IPS-15b (cell line): Measurements from ENCODE around the gene INHBC.

Experiments
- H3K27me3 ChIP-seq: one replicate; pipeline ENCODE4 v1.6.1; 2013; ENCODE audit warnings: low read length; ENCODE audit not compliant: control insufficient read depth, insufficient read depth
- H3K36me3 ChIP-seq: one replicate; pipeline ENCODE4 v1.6.1; 2013; ENCODE audit warnings: low read length; ENCODE audit not compliant: control insufficient read depth, insufficient read depth
- H3K4me1 ChIP-seq: one replicate; pipeline ENCODE4 v1.6.1; 2013; ENCODE audit warnings: mild to moderate bottlenecking, low read length; ENCODE audit not compliant: control insufficient read depth, insufficient read depth
- H3K4me3 ChIP-seq: one replicate; pipeline ENCODE4 v1.5.1; 2013; ENCODE audit warnings: low read depth, low read length
- H3K9ac ChIP-seq: one replicate; pipeline ENCODE4 v1.6.1; 2013; ENCODE audit warnings: low read depth, mild to moderate bottlenecking, low read length
- H3K9me3 ChIP-seq: one replicate; pipeline ENCODE4 v1.6.1; 2013; ENCODE audit warnings: mild to moderate bottlenecking, low read length; ENCODE audit not compliant: control insufficient read depth, insufficient read depth

Gene INHBC

DNA sequence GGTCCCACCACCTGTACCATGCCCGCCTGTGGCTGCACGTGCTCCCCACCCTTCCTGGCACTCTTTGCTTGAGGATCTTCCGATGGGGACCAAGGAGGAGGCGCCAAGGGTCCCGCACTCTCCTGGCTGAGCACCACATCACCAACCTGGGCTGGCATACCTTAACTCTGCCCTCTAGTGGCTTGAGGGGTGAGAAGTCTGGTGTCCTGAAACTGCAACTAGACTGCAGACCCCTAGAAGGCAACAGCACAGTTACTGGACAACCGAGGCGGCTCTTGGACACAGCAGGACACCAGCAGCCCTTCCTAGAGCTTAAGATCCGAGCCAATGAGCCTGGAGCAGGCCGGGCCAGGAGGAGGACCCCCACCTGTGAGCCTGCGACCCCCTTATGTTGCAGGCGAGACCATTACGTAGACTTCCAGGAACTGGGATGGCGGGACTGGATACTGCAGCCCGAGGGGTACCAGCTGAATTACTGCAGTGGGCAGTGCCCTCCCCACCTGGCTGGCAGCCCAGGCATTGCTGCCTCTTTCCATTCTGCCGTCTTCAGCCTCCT lies 21.6 kb downstream of the INHBC start:
- Histone ChIP-seq H3K9me3 (no peaks in the 10 kb centered on the region), H3K27me3 (no peaks in the 10 kb centered on the region), H3K9ac (no peak overlapping the region), H3K36me3 (no peaks in the 10 kb centered on the region), H3K4me1 (peaks cover 22% of the 10 kb centered on the region), H3K4me3 (peak overlapping the region; percentile 56)

DNA sequence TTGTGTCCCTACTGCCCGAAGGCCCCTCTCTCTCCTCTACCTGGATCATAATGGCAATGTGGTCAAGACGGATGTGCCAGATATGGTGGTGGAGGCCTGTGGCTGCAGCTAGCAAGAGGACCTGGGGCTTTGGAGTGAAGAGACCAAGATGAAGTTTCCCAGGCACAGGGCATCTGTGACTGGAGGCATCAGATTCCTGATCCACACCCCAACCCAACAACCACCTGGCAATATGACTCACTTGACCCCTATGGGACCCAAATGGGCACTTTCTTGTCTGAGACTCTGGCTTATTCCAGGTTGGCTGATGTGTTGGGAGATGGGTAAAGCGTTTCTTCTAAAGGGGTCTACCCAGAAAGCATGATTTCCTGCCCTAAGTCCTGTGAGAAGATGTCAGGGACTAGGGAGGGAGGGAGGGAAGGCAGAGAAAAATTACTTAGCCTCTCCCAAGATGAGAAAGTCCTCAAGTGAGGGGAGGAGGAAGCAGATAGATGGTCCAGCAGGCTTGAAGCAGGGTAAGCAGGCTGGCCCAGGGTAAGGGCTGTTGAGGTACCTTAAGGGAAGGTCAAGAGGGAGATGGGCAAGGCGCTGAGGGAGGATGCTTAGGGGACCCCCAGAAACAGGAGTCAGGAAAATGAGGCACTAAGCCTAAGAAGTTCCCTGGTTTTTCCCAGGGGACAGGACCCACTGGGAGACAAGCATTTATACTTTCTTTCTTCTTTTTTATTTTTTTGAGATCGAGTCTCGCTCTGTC lies 22.3 kb downstream of the INHBC start:
- no peaks in the 10 kb centered on the region for H3K27me3 ChIP-seq
- no peaks in the 10 kb centered on the region for H3K36me3 ChIP-seq
- H3K9ac ChIP-seq = no peak overlapping the region
- peaks cover 22% of the 10 kb centered on the region for H3K4me1 ChIP-seq
- H3K9me3 ChIP-seq = no peaks in the 10 kb centered on the region
- H3K4me3 ChIP-seq = peak overlapping the region; percentile 21

DNA sequence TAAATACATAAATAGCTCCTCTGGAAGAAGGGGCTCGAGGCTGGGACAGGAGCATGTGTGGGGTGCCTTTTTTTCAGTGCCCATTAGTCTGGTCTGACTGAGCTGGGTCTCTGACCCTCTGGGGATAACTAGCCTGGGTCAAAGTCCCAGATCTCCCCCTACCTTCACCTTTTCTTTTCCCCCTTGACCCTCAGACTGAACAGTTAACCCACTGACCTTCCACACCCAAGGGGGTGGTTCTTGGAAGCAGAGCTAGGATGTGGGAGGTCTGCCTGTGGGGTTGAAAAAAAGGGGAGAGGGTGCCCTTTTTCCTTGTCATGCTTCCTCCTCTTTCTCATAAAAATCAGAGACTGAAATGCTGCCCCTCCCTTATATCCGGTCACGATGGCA lies 24.1 kb downstream of the INHBC start:
- no peaks in the 10 kb centered on the region for H3K36me3 ChIP-seq
- peaks cover 20% of the 10 kb centered on the region for H3K4me1 ChIP-seq
- peak overlapping the region; percentile 71 for H3K4me3 ChIP-seq
- H3K27me3 ChIP-seq = no peaks in the 10 kb centered on the region
- H3K9ac ChIP-seq = peak overlapping the region; percentile 24
- H3K9me3 ChIP-seq = no peaks in the 10 kb centered on the region

DNA sequence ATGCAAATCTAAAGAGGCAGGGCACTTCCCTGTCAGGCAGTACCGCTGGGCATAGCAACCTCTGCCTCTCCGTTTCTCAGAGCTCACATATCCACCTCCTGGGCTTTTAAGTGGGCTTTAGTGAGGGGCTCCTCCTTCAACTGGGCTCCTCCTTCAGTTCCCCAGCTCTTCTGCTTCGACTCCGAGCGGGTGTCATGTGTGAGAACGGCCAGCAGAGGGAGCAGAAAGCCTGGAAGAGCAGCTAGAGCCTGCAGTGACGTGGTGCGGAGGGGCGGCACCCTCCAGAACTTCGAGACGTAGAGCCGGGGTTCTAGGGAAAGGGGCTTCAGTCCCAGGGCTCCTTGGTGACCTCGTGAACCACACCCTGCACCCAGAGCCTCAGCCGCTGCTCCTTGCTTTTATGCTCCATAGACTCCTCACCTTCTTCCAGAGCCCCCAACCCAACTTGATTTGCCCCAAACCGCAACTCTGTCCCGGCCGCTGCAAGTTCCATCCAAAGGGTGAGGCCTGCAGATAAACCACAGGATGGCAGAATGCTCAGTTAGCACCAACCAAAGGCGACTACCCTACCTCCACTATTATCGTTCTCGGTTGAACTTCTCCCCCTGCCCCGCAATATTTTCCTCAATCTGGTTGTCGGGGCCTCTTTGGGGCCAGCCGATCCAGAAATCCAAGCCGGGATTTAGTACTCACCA lies 24.6 kb downstream of the INHBC start:
- H3K27me3 ChIP-seq = no peaks in the 10 kb centered on the region
- H3K4me3 ChIP-seq = peak overlapping the region; percentile 71
- no peaks in the 10 kb centered on the region for H3K36me3 ChIP-seq
- peak overlapping the region; percentile 41 for H3K9ac ChIP-seq
- peaks cover 20% of the 10 kb centered on the region for H3K4me1 ChIP-seq
- H3K9me3 ChIP-seq = no peaks in the 10 kb centered on the region

DNA sequence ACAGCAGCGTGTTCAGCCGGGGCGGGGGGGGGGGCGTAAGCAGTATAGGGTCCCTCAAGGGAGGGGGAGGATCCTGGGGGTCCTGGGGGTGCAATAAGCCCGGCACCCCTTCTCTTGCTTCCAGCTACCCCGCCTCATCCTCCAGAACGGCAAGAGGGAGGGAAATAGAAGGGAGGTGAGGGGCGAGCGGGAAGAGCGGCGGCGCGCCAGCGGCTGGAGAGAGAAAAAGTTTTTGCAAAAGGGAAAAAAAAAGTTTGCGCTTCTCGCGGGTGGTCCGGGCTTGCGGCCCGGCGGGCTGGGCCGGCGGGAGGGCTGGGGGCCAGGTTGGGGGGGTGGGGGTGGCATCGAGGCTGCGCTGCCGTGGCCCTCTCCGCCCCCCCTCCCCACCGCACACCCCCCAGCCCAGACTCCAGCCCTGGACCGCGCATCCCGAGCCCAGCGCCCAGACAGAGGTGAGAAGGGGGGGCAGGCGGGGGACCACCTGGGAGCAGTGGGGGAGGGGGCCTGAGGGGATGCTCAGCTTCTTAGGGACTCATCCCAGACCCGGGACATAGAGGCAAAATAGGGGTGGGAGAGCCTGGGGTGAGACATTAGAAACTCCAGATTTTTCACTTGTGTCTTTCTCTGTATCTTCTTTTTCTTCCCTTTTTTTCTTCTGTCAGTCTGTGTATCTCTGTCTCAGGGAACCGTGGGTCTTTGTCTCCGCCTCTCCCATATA lies 25.3 kb downstream of the INHBC start, which contains the start of gene GLI1:
Gene GLI1, plus strand, starts transcription at position 36 of the 718 bp plus-strand sequence. CDS start 3,907 bp downstream, outside the sequence.
- Histone ChIP-seq H3K36me3 (no peaks in the 10 kb centered on the region), H3K9ac (peak within 1 kb of the TSS; percentile 41), H3K4me3 (peak within 1 kb of the TSS; percentile 71), H3K4me1 (peaks cover 15% of the 10 kb centered on the region), H3K27me3 (no peaks in the 10 kb centered on the region), H3K9me3 (no peaks in the 10 kb centered on the region)

DNA sequence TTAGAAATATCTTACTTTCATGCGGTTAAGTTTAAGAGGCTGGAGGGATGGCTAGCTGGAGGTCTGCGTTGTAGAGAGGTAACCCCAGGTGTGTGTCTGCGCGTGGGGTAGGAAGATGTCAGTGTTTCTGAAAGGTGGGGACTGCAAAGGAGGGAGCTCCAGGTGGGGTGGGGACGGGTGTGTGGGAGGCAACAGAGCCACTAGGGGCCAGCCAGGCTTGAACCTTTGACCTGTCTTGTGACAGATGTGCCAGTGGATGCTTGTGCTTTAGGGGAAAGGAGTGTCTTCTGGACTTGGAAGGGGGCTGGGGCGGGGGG lies 25.8 kb downstream of the INHBC start:
- no peaks in the 10 kb centered on the region for H3K36me3 ChIP-seq
- H3K4me1 ChIP-seq = peaks cover 15% of the 10 kb centered on the region
- peak overlapping the region; percentile 9 for H3K9ac ChIP-seq
- peak overlapping the region; percentile 71 for H3K4me3 ChIP-seq
- H3K27me3 ChIP-seq = no peaks in the 10 kb centered on the region
- no peaks in the 10 kb centered on the region for H3K9me3 ChIP-seq

DNA sequence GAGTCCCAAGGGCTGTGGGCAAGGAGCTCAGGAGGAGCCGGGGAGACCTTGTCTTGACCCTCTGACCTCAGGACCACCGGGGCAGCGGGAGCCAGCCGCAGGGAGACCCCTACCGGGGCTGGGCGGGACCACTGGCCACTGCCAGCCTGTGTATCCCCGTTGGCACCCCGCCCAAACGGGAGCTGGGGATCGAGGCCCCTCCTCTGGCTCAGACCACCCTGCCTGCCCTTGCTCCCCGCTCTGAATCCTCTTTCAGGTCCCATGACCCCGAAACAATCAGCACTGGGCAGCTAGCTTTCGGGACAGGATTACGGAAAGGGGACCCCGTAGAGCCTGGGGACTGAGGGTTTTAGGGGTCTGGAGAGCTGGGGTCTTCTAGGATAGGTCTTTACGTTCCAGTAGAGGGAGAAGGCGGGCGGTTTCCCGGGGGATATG lies 26.3 kb downstream of the INHBC start:
- Histone ChIP-seq H3K36me3 (peaks cover under 1% of the 10 kb centered on the region), H3K9ac (peak overlapping the region; percentile 74), H3K9me3 (no peaks in the 10 kb centered on the region), H3K27me3 (no peaks in the 10 kb centered on the region), H3K4me3 (peak overlapping the region; percentile 71), H3K4me1 (peaks cover 13% of the 10 kb centered on the region)

DNA sequence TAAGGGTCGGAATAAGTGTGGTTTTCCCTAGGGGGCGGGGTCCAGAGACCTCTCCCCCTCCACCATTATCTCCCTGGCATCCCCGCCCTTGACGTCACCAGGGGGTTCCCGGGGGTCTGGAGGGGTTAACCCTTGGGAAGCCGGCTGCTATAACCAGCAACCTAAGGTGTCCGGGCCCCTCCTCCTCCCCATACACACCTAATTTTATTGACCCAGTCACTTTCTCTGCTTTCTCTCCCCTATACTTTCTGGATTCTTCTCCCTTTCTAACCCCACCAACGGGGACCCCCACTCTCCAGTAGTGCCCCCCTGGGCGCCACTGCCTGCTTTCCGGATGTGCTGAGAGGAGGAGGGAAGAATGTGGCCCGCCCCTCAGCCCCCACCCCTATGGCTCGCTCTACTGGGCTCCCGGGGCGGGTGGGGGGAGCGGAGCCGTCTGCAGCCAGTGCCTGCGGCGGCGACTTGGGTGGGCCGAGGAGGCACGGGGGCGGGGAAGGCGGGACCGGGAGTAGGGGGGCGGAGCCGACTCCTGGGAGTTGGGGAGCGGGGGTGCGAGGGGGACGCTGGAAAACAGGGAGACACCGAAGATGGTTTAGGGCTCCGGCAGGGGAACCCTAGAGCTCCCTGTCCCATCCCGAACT lies 26.8 kb downstream of the INHBC start:
- Histone ChIP-seq H3K27me3 (no peaks in the 10 kb centered on the region), H3K4me3 (peak overlapping the region; percentile 71), H3K36me3 (peaks cover 4% of the 10 kb centered on the region), H3K4me1 (peaks cover 11% of the 10 kb centered on the region), H3K9me3 (no peaks in the 10 kb centered on the region), H3K9ac (peak overlapping the region; percentile 74)

DNA sequence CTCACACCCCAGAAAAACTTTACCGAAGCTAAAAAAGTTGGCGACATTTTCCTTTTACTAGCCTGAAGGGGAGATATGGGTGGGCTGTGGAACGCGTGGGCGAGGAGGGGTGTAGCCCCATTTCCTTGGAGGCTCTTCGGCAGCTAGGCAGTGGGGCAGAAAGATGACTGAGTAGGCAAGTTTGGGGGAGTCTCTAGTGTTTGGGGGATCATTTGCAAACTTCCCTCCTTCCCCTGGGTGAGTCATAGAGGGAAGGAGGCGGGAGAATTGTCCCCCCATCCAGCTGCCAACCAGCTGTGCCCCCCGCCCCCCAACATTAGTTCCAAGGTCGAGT lies 27.3 kb downstream of the INHBC start:
- Histone ChIP-seq H3K9ac (no peak overlapping the region), H3K4me1 (peaks cover 11% of the 10 kb centered on the region), H3K9me3 (no peaks in the 10 kb centered on the region), H3K27me3 (no peaks in the 10 kb centered on the region), H3K4me3 (peak overlapping the region; percentile 71), H3K36me3 (peaks cover 4% of the 10 kb centered on the region)

DNA sequence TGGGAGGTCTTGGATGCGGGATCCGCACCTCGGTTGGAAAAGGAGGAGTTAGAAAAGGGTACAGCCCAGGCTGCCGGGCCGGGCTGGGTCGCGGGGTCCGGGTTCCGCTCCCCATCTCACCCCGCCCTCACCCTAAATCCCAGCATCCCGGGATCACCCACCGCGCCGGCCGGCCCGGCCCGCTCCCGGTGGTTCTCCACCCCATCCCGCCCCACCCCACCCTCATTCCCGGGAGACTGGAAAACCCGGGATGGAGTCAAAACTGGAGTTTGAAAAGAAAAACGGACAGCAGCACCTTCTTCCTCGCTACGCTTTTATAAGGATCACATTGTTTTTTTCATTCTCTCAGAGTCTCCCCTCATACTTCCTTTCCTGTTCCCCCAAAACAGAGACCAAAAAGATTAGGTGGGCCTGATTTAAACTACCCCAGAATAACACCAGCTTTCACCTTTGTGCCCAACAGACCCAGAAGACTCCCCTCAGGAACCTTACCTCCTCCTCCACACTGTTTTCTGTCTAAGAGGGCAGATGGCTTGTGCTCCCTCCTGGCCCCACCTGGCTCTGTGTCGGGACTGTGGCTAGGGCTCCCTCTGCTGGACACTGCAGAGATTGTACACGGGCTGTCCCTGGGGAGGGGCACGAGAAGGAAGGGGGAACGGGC lies 27.8 kb downstream of the INHBC start:
- peak overlapping the region; percentile 71 for H3K4me3 ChIP-seq
- H3K27me3 ChIP-seq = no peaks in the 10 kb centered on the region
- peaks cover 11% of the 10 kb centered on the region for H3K4me1 ChIP-seq
- peaks cover 4% of the 10 kb centered on the region for H3K36me3 ChIP-seq
- no peak overlapping the region for H3K9ac ChIP-seq
- no peaks in the 10 kb centered on the region for H3K9me3 ChIP-seq

DNA sequence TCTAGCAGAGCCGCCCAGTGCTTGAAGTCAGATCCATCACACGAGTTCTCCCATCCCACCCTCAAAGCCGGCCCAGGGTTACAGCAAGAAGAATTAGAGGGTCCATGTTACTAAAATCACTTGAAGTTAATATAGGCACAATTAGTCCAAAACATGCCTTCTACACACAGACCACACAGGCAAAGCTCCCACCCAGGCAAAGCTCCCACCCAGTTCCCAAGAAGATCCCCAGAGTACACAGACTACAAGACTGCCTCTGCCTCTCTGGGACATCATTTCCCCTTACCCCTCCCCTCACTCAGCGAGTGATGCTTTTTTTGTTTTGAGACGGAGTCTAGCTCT lies 28.3 kb downstream of the INHBC start:
- Histone ChIP-seq H3K9ac (no peak overlapping the region), H3K9me3 (no peaks in the 10 kb centered on the region), H3K4me1 (peaks cover 11% of the 10 kb centered on the region), H3K36me3 (peaks cover 4% of the 10 kb centered on the region), H3K27me3 (no peaks in the 10 kb centered on the region), H3K4me3 (peak overlapping the region; percentile 15)
